Karpas-422 (cell line): Measurements from ENCODE around the gene SDF2L1. TPM values are rescaled to one million over a fixed set of nuclear protein-coding genes. Genes with fewer than 3 reads are reported as not detected.

Experiments
- DNase-seq: peaks from one replicate; pipeline ENCODE4 v3.0.0-alpha.2; 2015
- H2AFZ ChIP-seq: fragments of 200-600 bp; sonication (generic); 2 replicates; pipeline ENCODE4 v1.6.1; 2014; ENCODE audit warnings: antibody characterized with exemption, low read length, mixed read lengths
- H3K27ac ChIP-seq: fragments of 200-600 bp; sonication (generic); 2 replicates; pipeline ENCODE4 v1.5.1; 2014; ENCODE audit warnings: mild to moderate bottlenecking, low read length, moderate library complexity
- H3K27me3 ChIP-seq: fragments of 200-600 bp; sonication (generic); 2 replicates; pipeline ENCODE4 v1.6.1; 2014; ENCODE audit warnings: low read length, mixed read lengths
- H3K36me3 ChIP-seq: fragments of 200-600 bp; sonication (generic); 2 replicates; pipeline ENCODE4 v1.6.1; 2014; ENCODE audit warnings: low read length, mixed read lengths; ENCODE audit not compliant: insufficient read depth
- H3K4me1 ChIP-seq: fragments of 200-600 bp; sonication (generic); 2 replicates; pipeline ENCODE4 v1.6.1; 2014; ENCODE audit warnings: mild to moderate bottlenecking, low read length, mixed read lengths
- H3K4me2 ChIP-seq: fragments of 200-600 bp; sonication (generic); 2 replicates; pipeline ENCODE4 v1.6.1; 2014; ENCODE audit warnings: low read length, low read depth, mild to moderate bottlenecking; ENCODE audit not compliant: poor library complexity, severe bottlenecking
- H3K4me3 ChIP-seq: fragments of 200-600 bp; sonication (generic); 2 replicates; pipeline ENCODE4 v1.5.1; 2014; ENCODE audit warnings: mild to moderate bottlenecking, antibody characterized with exemption, low read length, mixed read lengths
- H3K79me2 ChIP-seq: fragments of 200-600 bp; sonication (generic); 2 replicates; pipeline ENCODE4 v1.6.1; 2014; ENCODE audit warnings: mild to moderate bottlenecking, low read length, mixed read lengths
- H3K9ac ChIP-seq: fragments of 200-600 bp; sonication (generic); 2 replicates; pipeline ENCODE4 v1.6.0; 2014; ENCODE audit warnings: low read length
- H3K9me2 ChIP-seq: fragments of 200-600 bp; sonication (generic), shearing (Covaris generic); replicated peaks from 2 replicates; pipeline ENCODE4 v1.6.0; 2014; ENCODE audit warnings: mild to moderate bottlenecking, low read length, moderate library complexity; ENCODE audit not compliant: insufficient read depth
- H3K9me3 ChIP-seq: fragments of 300-700, 200-600 bp; sonication (generic); 2 replicates; pipeline ENCODE4 v1.6.1; 2014; ENCODE audit warnings: low read length, mixed read lengths
- H4K20me1 ChIP-seq: fragments of 200-600 bp; sonication (generic); 2 replicates; pipeline ENCODE4 v1.6.1; 2014; ENCODE audit warnings: mild to moderate bottlenecking, antibody characterized with exemption, low read length, low read depth; ENCODE audit not compliant: insufficient read depth
- total RNA-seq: library from RNA; depleted of rRNA; stranded (reverse); fragments of >200 nt; shearing (Covaris generic); gene quantifications from 2 replicates; pipeline ENCODE4 v1.2.3, GENCODE V29; 2014; ENCODE audit warnings: low replicate concordance

SDF2L1 gene
- total RNA-seq, 1 experiment from 2014 or later, result 19.0 TPM

DNA sequence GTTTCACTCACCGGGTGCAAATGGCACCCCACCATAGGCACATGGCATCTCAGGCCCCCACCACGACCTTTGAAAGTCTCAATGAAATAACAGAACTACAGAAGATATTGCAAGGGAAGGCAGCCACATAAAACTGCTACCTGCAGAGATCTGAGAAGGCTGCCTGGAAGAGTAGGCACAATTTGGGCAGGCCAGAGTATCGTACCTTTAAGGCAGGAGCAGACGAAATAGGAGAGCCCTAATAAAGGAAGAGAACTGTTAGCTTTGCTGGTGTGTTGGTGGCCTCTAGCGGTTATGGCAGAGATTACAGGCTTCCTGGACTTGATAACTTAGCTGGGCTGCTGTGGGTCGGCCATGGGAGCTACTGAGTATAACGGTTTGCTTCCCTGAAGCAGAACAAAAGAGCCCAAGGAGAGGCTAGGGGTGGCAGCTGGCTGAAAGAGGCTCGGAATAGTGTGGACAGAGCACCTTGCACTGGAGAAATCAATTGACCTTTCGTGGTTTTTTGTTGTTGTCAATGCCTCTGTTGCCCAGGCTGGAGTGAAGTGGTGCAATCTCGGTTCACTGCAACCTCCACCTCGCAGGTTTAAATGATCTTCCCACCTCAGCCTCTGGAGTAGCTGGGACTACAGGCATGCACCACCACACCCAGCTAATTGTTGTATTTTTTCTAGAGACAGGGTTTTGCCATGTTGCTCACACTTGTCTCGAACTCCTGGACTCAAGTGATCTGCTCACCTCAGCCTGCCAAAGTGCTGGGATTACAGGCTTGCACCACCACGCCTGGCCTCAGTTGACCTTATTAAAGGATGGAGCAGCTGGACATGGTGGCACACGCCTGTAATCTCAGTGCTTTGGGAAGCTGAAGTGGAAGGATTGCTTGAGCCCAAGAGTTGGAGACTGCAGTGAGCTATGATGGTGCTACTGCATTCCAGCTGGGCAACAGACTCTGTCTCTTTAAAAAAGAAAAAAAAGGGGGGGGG is 4.8 kb downstream of the SDF2L1 start:
- Histone ChIP-seq H2AFZ (no peak overlapping the region), H3K79me2 (peaks cover 11% of the 10 kb centered on the region)

DNA sequence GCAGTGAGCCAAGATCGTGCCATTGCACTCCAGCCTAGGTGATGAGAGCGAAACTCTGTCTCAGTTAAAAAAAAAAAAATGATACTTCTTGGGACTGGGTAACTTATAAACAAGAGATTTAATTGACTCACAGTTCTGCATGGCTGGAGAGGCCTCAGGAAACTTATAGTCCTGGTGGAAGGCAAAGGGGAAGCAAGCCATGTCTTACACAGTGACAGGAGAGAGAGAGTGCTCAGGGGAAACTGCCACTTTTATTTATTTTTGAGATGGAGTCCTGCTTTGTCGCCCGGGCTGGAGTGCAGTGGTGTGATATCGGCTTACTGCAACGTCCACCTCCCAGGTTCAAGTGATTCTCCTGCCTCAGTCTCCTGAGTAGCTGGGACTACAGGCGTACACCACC is 8.2 kb downstream of the SDF2L1 start:
- Histone ChIP-seq H4K20me1 (no peaks in the 10 kb centered on the region), H3K9ac (no peak overlapping the region), H3K4me3 (no peak overlapping the region)

More for the DNA sequence above, 4.8 kb downstream of the SDF2L1 start:
- Histone ChIP-seq H3K4me2 (no peak overlapping the region), H3K27ac (no peak overlapping the region), H3K9ac (no peak overlapping the region), H4K20me1 (no peaks in the 10 kb centered on the region; the same call in 1 of the 2 replicates), H3K9me2 (no peaks in the 10 kb centered on the region), H3K4me1 (peaks cover 22% of the 10 kb centered on the region), H3K4me3 (no peak overlapping the region), H3K9me3 (no peaks in the 10 kb centered on the region), H3K27me3 (no peaks in the 10 kb centered on the region), H3K36me3 (no peaks in the 10 kb centered on the region; the same call in 1 of the 2 replicates)
- peak; percentile 94 for DNase-seq

DNA sequence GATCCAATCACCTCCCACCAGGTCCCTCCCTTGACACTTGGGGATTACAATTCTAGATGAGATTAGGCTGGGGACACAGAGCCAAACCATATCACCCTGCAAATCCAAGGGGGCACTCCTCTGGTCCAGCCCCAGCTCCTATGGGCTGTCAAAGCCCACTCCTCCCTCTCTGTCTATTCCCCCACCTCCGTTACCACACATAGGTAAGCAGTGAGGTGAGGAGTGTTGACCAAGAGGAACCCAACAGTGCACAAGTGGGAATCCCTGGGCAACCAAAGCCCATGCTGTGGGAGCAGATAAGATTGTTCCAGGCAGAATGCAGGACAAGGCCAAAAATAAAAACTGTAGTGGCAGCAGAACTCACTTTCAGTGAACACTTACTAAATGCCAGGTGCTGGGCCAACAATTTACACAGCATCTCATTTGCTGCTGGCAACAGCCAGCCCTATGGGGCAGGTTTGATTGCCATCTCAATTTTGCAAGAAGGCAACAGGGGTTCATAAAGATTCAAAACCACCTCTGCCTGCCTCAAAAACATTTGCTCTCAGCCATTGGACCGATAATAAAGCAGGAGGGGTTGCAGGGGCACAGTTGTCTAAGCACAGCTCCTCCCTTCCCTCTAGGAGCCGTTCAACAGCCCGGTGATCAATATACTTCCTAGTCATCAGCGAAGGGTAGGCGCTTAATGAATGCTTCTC is 8.9 kb downstream of the SDF2L1 start:
- peaks cover 21% of the 10 kb centered on the region for H3K4me1 ChIP-seq
- peaks cover 4% of the 10 kb centered on the region; the same call in 1 of the 2 replicates for H3K36me3 ChIP-seq
- H3K79me2 ChIP-seq, result peaks cover 11% of the 10 kb centered on the region
- no peaks in the 10 kb centered on the region for H4K20me1 ChIP-seq
- DNase-seq, result no peak
- no peaks in the 10 kb centered on the region for H3K27me3 ChIP-seq
- peak overlapping the region; percentile 90 for H2AFZ ChIP-seq
- H3K27ac ChIP-seq, result peak overlapping the region; percentile 61
- no peaks in the 10 kb centered on the region for H3K9me3 ChIP-seq
- no peaks in the 10 kb centered on the region for H3K9me2 ChIP-seq
- peak overlapping the region; percentile 80 for H3K9ac ChIP-seq
- H3K4me3 ChIP-seq, result peak overlapping the region; percentile 77
- peak overlapping the region; percentile 94 for H3K4me2 ChIP-seq

More for the DNA sequence above, 8.2 kb downstream of the SDF2L1 start:
- Histone ChIP-seq H3K4me2 (peak overlapping the region; percentile 94), H3K27me3 (no peaks in the 10 kb centered on the region), H2AFZ (no peak overlapping the region), H3K36me3 (peaks cover 4% of the 10 kb centered on the region; the same call in 1 of the 2 replicates), H3K9me3 (no peaks in the 10 kb centered on the region), H3K79me2 (peaks cover 11% of the 10 kb centered on the region), H3K9me2 (no peaks in the 10 kb centered on the region), H3K27ac (no peak overlapping the region), H3K4me1 (peaks cover 21% of the 10 kb centered on the region)
- no peak for DNase-seq

DNA sequence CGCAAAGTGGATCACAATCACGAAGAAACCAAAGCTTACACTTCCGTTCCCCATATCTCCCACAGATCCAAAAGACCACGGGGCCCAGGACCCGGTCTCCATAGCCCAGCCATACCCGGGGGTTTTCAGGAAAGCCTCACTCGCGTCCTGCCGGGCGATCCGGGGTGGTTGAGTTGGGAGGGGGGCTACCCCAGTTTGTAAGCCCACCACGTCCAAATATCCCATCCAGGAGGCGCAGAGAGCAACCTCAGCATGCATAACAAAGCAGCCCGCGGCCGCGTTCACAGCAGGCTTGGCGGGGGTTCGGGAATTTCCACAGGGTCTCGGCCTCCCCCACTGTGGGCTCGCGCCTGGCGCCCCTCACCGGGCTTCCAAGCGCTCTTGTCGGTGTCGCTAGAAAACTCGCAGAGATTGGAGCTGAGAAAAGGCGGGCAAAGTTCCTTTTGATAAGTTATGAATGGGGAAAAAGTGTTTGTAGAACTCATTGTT is 9.5 kb downstream of the SDF2L1 start:
- peaks cover 4% of the 10 kb centered on the region; the same call in 1 of the 2 replicates for H3K36me3 ChIP-seq
- H3K9ac ChIP-seq, result peak overlapping the region; percentile 80
- peak overlapping the region; percentile 77 for H3K4me3 ChIP-seq
- H3K9me2 ChIP-seq, result no peaks in the 10 kb centered on the region
- H3K4me2 ChIP-seq, result peak overlapping the region; percentile 94
- H2AFZ ChIP-seq, result peak overlapping the region; percentile 90
- no peaks in the 10 kb centered on the region for H3K27me3 ChIP-seq
- peak overlapping the region; percentile 61 for H3K27ac ChIP-seq
- DNase-seq, result peak; percentile 65
- H3K79me2 ChIP-seq, result peaks cover 11% of the 10 kb centered on the region
- H3K4me1 ChIP-seq, result peaks cover 21% of the 10 kb centered on the region
- no peaks in the 10 kb centered on the region for H4K20me1 ChIP-seq
- no peaks in the 10 kb centered on the region for H3K9me3 ChIP-seq

DNA sequence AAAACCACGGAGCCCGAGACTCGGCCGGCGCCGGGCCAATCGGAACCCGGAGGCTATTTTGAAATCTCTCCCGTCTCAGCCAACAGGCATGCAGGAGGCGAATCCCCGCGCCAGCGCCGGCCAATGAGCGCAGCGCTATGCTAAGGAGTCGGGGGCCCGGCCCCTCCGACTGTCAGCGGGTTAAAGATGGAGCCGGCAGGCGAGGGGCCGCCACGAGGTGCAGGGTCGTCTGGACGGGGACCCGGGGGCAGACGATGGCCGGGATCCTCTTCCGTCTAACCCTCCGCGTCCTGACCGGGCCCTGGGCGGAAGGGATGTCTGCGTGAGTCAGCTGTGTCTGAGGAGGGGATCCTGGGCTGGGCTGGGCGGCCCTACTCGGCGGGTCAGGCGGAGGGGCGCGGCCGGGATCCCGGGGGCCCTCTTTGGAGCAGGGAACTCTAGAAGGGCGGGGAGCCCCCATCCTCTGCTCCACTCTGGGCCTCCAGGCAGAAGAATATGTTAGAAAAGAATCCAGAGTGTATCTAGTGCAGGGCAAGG is 10.0 kb downstream of the SDF2L1 start:
- Histone ChIP-seq H3K9ac (peak overlapping the region; percentile 80), H3K4me3 (peak overlapping the region; percentile 77), H3K36me3 (peaks cover 4% of the 10 kb centered on the region; the same call in 1 of the 2 replicates), H3K4me1 (peaks cover 26% of the 10 kb centered on the region), H3K4me2 (peak overlapping the region; percentile 94), H3K27ac (peak overlapping the region; percentile 44; the same call in 1 of the 2 replicates), H2AFZ (peak overlapping the region; percentile 77), H3K9me2 (no peaks in the 10 kb centered on the region), H3K27me3 (no peaks in the 10 kb centered on the region), H4K20me1 (no peaks in the 10 kb centered on the region), H3K79me2 (peaks cover 11% of the 10 kb centered on the region), H3K9me3 (no peaks in the 10 kb centered on the region)
- peak; percentile 97 for DNase-seq

DNA sequence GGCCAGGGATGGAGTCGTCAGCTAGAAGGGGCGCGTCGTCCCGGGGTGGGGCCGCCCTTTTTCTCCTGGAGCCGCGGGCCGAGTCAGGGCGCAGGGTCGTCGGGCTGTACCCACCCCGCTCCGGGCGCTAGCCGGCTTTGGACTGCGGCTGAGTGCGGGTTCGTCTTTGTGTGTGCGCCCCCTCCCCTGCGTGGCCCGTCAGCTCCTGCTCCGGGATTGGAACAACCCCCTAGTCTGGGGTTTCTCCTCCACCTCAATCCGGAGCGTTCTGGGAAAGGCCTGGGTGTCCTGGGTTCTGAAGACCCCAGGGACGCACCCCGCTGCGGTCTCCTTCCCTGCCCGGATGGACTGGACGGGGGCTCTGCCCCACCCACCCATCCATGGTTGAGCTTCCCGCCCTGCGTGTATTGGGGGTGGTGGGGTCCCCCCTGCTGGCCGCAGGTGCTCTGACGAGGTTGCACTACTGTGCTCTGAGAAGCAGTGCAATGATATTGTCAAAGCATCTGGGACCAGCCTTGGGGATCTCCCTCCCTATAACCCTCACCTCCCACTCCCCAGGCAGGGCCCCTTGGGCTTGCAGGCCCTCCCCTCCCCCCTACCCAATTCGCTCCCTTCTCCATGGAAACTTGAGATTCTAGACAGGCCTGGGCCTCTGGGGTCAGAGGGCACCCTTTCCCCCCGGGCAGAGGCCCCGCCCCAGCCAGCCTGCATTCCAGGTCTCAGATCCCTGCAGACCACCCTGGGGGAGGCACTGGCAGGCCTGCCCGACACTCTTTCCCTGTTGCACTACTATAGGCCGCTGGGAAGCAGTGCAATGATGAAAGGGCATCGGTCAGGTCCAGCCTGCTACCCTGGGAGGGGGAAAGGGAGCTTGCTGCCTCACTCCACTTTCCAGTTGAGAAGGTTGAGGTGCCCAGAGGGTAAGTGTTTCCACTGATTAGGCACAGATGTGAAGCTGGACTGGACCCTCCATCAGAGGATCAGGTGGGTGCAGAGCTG is 10.7 kb downstream of the SDF2L1 start:
- no peaks in the 10 kb centered on the region for H4K20me1 ChIP-seq
- peak overlapping the region; percentile 77 for H3K4me3 ChIP-seq
- no peaks in the 10 kb centered on the region for H3K9me3 ChIP-seq
- H3K36me3 ChIP-seq, result peaks cover 4% of the 10 kb centered on the region; the same call in 1 of the 2 replicates
- H3K9me2 ChIP-seq, result no peaks in the 10 kb centered on the region
- H3K4me1 ChIP-seq, result peaks cover 32% of the 10 kb centered on the region
- peak; percentile 60 for DNase-seq
- peak overlapping the region; percentile 77; the same call in 1 of the 2 replicates for H2AFZ ChIP-seq
- peak overlapping the region; percentile 80 for H3K9ac ChIP-seq
- peaks cover 11% of the 10 kb centered on the region for H3K79me2 ChIP-seq
- H3K27ac ChIP-seq, result peak overlapping the region; percentile 44; the same call in 1 of the 2 replicates
- peak overlapping the region; percentile 94 for H3K4me2 ChIP-seq
- no peaks in the 10 kb centered on the region for H3K27me3 ChIP-seq

DNA sequence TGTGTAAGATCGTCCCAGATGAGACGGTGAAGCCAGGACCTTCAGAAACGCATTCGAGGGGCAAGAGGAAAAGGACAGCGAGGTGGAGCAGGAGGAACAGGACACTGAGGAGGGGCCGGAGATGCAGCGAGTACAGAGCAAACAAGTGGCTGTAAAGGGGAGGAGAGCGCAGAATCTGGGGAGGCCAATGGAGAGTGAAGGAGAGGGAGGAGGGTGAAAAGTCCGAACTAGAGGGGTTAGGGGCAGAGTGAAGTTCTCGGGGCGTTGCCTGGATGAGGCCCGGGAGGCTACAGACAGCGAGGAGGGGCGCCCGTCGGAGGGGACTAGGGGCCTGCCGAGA is 14.9 kb downstream of the SDF2L1 start:
- H3K4me1 ChIP-seq, result peaks cover 27% of the 10 kb centered on the region
- H4K20me1 ChIP-seq, result no peaks in the 10 kb centered on the region
- H3K36me3 ChIP-seq, result 0 out of 2 replicates have a peak, but pooled peaks cover 4% of the 10 kb centered on the region
- no peaks in the 10 kb centered on the region for H3K27me3 ChIP-seq
- peak overlapping the region; percentile 86 for H3K4me2 ChIP-seq
- no peak overlapping the region for H3K27ac ChIP-seq
- peaks cover 11% of the 10 kb centered on the region for H3K79me2 ChIP-seq
- DNase-seq, result no peak
- H3K9me2 ChIP-seq, result no peaks in the 10 kb centered on the region
- peak overlapping the region; percentile 14; the same call in 1 of the 2 replicates for H2AFZ ChIP-seq
- no peaks in the 10 kb centered on the region for H3K9me3 ChIP-seq
- H3K9ac ChIP-seq, result peak overlapping the region; percentile 79
- H3K4me3 ChIP-seq, result peak overlapping the region; percentile 78; the same call in 1 of the 2 replicates
